Right forelimb (tissue), 1 donor: ENCODE measurements around the gene CDPF1.

Source experiments
- DNase-seq: peaks from one replicate; pipeline ENCODE4 v3.0.0-alpha.2; 2018

The CDPF1 gene, protein sequence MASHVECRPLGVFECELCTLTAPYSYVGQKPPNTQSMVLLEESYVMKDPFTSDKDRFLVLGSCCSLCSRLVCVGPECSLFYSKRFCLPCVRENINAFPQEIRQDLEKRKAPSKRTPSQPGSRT

DNA sequence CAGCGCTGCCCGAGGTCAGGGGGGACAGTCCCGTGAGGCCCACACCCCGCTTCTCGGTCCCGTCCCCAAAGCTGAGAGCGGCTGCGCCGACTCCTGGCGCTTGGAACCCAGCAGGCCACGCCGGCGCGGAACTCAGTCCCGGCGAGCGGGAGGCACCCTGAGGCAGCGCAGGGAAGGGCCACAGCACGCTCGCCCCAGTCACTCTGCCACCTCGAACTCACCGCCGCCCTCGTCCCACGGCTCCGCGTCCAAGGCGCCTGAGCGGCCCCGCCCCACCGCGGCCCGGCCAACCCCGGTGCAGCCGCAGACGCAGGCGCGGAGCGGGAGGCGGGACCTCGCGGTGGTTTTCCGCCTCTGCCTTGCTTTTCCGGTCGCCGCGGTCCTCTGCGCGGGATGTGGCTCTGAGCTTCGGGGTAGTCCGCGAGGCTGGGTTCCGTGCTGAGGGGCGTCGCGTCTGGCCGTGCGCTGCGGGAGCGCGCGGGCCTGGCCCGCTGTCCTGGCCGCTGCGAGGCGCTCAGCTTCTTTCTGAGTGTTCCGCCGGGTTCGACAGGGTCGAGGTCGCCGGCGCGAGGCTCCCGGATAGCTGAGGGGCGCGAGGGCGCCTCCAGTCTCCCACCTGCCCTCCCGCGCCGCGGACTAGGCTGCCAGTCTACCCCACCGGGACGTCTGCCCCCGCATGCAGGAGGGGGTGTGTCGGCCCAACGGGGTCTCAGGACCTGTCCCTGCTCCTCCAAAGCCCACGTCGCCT lies at the start of gene CDPF1:
CDPF1 (minus strand) TSS at position 259 of the 748 bp plus-strand sequence. CDS start 2,009 bp downstream, outside the sequence.
- DNase-seq, result peak; percentile 92

GRCh38 chr22:46299101-46299500 lies 49.0 kb upstream of the CDPF1 start:
- no peak for DNase-seq

DNA sequence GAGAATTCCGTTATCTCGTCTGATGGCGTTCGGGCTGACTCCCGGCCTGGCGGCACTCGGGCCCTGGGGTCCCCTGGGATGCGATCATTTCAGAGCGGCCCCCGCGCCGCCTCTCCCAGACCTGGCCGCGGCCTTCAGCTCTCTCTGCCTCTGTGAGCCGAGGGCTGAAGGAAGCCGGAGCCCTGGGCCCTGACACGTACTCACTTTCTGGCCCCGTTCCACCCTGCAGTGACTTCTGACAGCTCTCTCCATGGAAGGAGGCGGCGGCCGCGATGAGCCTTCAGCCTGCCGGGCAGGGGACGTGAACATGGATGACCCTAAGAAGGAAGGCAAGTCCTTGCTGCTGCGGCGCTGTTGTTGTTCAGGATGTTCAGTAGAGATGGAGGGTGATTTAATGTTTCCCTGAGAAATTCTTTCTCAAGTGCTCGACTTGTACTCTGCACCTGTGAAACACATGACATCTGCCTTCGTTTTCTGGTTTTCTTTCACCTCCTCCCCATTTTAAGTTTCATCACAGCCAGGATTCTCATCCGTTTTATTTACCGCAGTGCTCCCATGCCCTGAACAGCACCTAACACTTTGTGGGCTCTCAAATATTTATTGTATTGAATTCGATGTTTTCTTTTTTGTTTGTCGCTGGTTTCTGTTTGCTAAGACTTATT lies 47.2 kb upstream of the CDPF1 start:
- DNase-seq, result no peak

DNA sequence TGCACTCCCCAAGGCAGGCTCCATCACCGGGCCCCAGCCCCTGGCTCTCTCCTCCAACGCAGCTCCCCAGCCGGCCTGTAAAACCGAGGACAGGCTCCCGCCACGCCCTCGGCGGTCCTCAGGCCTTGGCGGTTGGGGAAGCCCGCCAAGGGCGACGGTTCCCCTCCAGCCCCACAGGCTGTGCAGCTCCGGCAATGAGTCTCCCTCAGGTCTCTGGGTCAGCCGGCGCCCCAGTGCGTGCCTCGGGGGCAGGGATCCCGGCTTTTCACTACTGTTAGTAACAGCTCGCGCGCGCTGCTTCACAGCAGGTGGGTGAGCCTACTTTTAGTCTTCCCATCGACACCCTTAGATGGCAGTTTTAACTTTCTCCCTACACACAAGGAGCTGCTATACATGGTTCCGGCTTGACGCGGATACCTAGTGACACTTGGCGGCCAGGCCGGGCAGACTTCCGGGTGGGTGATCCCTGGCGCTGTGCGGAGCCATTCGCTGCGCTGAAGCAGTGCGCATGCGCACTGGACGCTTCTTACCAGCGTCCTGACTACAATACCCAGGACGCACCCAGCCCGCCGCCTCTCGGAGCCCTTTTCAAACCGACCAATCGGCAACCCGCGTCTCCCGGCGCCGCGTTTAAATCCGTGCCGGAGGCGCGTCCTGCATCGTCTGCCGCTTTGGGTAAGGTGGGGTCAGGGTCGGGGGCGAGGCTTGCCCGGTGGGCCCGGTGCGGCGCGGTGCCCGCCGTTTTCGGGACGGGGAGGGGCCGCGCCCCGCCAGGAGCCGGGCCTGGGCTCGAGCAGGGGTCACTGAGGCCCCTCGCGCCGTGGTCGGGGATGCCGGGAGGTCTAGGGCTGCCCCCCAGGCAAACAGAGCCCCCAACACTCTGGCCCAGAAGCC lies 46.4 kb upstream of the CDPF1 start, which contains the start of gene GTSE1:
GTSE1 (plus strand) TSS at position 614 of the 894 bp plus-strand sequence. CDS start 531 bp downstream, outside the sequence.
- peak; percentile 96 for DNase-seq

DNA sequence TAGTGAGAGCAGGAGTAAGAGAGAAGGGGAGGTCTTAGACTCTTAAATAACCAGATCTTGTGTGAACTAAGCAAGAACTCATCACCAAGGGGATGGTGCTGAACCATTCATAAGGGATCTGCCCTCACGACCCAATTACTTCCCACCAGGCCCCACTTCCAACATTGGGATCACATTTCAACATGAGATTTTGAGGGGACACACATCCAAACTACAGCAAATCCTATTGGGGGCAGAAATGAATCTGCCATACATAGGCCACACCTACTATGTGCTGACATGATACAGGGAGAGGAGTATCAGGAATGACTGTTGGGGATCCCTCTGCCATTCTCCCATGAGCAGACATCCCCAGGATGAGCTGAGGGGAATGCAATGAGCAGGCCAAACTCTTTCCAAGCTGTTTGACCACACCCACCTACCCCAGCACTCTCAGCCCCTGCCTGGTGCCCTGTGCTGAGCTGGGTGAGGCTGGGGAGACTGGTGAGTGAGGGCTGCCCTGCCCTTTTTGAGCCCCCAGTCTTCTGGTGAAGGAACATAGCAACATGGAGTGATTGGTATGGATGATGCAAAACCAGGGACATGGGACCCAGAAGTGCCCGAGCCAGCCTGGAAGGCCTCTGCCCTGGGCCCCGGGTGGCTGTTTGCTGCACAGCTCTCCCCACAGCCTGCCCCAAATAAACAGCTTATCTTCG lies 45.3 kb upstream of the CDPF1 start:
- no peak for DNase-seq

DNA sequence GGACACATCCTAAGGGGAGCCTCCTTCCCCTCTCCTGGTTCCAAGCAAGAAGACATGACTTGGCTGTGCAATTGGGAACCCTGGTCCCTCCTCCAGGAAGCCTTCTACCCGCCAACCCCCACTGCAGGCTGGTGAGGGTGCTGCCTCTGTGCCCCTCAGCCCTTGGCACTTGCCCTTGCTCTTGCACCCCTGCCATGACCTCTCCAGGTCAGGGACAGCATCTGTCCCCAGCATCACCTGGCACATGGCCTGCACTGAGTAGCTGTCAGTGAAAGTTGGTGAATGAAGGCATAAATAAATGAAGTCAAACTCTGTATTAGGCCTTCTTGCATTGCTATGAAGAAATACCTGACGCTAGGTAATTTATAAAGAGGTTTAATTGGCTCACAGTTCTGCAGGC lies 44.7 kb upstream of the CDPF1 start:
- no peak for DNase-seq

DNA sequence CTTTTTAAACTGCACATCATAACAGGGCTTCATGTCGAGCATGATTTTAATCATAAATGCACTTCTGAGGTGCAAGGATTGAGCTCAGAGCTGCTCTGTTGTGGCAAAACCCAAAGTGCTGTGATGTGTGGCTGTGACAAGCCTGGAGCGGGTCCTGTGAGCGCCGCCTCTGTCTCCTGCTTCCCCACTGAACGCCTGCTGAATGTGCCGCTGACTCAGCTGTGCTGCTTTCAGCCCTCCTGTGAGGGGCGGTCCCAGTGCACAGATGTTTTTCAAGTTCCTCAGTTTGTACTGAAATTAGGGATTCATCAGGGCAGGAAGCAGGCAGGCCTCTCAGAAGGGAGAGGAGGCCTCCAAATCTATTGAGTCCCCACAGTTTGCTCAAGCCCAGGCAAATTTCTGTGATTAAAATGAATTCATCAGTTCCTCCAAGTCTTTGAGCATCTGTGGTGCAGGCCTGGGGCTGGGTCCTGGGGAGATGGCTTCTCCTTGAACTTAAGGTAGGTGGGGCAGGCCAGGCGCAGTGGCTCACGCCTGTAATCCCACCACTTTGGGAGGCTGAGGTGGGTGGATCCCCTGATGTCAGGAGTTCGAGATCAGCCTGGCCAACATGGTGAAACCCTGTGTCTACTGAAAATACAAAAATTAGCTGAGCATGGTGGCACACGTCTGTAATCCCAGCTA lies 43.6 kb upstream of the CDPF1 start:
- peak; percentile 68 for DNase-seq

DNA sequence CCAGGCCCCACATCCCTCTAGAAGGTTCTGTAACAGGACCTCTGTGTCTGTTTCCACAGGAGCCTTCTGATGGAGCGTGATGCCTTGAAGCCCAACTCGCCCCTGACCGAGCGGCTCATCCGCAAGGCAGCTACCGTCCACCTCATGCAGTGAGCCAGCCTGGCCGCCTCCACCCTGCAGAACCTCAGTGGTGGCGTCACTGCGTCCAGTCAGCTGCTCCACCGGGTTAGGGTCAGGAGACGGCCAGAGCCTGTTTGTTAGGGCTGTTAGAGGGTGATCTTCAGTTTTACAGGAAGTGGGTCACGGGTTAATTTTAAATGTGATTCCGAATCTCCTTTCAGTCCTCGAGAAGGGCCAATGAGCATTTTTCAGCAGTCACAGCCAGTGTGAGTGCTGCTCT lies 42.6 kb upstream of the CDPF1 start:
- no peak for DNase-seq

GRCh38 chr22:46292173-46292572 lies 42.1 kb upstream of the CDPF1 start:
- no peak for DNase-seq

DNA sequence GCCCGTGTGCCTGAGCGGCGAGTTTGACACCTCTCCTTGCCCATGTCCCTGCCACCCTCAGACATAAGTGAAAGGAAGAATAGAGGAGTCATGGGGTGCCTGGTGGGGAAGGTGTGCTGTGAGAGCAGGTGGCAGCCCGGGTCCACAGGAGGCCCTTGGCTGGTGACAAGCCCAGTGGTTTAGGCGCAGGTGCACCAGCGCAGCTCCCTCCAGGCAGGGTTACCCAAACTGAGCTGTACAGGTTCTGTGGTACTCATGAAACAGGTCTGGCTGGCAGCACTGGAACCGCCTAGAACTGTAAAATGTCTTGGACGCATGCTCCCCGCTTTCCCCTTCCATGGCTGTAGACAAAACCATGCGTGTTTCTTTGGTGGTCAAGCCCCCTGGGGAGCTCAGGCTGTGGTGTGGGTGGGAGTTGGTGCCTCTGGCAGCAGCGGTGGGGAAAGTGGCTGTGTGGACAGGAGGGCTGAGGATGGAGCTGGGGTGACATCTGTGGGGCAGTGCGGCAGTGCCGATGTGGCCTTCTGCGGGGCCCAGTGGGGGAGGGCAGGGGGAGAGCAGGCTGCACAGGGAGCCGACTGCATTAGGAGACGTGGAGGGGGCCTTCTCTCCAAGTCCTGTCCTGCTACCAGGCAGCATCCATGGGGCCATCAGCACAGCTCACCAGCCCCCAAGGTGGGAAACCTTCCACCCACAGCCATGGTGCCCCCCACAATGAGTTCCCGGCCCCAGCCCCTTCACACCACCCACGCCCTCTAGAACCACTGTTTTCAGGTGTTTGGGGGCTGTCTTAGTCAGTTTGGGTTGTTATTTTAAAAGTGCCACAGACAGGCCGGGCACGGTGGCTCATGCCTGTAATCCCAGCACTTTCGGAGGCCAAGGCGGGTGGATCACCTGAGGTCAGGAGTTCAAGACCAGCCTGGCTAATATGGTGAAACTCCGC lies 41.0 kb upstream of the CDPF1 start:
- no peak for DNase-seq

DNA sequence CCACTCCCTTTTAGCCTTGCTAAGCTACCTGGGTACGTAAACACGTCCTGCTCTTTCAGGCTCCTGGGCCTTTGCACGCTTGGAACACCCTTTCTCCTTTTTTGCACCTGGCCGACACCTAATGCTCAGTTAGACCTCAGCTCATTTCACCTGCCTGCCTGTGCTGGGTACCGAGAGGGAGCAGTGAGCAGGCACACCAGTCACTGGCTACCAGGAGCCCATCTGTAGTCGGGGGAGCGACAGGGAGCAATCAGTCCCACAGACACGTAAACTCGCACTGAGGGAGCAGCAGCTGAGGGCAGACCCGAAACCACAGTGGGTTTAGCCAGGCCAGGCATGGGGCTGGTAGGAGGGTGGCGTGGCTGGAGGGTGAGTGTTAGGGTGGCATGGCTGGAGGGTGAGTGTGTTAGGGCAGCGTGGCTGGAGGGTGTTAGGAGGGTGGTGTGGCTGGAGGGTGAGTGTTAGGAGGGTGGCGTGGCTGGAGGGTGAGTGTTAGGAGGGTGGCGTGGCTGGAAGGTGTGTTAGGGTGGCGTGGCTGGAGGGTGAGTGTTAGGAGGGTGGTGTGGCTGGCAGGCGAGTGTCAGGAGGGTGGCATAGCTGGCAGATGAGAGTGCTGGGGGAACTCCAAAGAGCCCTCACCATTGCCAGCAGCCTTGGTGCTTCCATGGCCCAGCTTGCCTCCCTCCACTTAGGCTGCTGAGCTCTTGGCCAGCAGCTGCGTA lies 40.2 kb upstream of the CDPF1 start:
- DNase-seq, result no peak

DNA sequence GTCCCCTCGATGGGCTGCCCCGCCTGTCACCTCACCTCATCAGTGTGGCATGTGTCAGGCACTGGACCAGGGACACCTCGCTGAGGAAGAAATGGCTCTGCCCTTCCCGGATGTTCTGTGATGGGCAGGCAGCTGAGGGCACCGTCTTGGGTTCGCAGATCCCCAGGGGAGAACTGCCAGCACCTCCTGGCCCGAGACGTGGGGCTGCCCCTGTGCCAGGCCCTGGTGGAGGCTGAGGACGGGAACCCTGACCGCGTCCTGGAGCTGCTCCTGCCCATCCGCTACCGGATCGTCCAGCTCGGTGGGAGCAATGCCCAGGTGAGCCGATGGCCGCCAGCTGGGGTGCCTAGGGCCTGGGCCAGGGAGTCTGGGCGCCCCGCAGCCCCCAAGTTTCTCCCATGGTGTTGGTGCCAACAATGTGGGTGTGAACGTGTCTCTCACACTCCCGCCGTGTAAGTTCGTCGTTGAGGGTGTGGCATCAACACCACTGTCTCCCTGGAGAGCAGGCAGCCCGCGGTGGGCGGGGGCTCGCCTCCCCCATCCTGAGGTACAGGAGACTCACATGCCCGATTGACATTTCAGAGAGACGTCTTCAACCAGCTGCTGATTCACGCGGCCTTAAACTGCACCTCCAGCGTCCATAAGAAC lies 39.3 kb upstream of the CDPF1 start:
- no peak for DNase-seq

DNA sequence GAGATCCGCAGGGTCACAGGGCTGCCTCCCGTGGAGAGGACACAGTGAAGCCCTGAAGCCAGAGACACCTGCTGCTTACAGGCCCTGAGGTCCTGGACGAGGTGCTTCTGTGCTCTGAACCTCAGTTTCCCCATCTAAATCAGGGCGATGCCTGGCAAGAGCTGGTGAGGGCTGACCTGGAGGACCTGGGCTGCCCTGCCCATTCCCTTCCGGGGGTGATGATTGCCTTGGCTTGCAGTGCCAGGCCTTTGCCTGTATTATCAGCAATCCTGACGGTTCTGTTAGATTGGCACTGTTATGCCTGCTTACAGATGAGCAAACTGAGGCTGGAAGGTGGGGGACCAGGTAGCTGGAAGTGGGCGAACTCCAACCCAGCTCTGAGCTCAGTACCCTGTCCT lies 38.8 kb upstream of the CDPF1 start:
- no peak for DNase-seq

DNA sequence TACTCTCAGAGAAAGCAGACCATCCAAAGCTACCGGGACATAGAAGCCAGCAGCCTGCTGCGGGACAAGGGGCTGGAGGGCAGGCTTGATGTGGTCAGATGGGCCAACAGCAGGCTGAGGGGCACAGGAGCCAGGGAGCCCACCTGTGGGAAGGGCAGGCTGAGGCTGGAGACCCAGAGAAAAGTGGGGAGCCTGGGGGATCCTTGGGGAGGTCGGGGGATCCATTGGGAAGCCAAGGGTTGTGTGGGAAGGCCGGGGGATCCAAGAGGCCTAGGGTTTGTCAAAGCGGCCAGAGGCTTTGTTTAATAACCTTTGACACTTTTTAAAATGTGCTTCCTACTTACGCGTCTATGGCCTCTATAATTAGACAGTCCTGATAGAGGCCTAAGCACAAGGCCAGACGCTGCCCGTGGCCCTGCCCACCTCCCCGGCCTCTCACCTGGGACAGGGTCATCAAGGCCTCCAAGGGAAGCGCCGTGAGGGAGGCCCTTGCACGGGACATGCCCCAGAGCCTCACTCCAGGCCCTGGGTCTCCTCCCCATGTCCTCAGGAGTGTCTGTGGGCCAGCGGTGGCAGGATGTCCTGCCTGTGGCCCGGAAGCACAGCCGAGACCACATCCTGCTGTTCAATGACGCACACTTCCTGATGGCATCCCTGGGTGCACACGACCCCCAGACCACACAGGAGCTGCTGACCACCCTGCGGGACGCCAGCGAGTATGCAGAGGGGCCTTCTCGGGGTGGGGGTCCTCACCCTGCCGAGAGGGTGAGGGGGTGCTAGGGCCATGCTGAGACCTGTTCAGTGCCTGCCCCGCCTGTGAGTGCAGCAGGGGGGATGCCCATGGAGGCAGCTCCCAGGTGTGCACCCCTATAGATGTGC lies 38.0 kb upstream of the CDPF1 start:
- no peak for DNase-seq

DNA sequence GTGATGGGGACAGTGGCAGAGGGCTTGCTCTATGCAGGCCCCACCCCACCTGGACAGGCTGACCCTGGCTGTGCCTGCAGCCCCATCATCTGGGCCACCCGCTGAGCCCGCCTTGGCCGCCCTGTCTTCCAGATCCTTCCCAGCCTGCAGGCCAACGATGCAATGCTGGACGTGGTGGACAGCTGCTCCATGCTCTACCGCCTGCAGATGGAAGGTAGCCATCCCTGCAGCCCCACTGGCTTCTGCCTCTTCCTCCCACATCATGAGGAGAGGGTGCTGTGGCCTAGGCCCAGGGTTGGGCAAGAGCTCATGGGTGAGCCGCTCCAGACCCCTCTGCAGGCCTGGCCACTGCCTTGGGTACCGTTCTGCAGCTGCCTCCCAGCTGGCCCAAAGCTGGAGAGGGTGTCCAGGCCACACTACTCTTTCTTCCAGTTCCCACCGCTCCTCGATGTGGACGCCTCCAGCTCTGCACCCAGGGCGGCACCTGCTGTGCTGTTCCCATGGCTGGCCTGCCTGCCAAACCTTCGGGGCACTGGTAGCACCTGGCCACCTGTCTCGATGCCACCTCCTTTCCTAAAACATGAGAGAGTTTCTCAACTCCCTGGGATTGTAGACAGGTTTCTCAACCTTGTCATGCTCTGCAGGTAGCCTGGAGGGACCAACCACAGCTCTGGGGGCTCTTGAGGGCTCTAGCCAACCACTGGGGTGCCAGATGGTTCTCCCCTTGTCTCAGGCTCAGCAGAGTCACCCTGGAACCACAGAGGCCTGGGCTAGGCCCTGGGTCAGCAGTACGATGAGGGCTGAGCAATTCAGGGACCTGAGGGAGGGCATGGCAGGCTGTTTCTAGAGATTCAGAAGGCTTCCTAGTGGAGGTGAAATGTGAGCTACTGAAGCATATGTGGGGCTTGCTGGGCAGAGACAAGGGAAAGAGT lies 37.1 kb upstream of the CDPF1 start:
- DNase-seq, result no peak

DNA sequence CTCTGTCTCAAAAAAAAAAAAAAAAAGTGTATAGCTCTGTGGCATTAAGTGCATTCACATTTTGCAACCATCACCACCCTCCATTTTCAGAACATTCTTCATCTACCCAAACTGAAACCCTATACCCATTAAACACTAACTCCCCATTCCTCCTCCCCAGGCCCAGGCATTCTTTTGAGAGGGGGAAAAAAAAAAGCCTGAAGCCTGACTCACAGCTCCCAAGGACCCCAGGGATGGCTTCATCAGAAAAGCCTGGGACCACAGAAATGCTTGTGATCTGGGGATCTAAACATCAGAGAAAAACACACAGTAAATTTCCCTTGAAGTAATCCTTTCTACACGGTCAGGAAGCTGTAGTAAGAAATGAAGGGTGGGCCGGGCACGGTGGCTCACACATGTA lies 35.9 kb upstream of the CDPF1 start:
- no peak for DNase-seq
